Measurements from ENCODE around the gene WBP1.

Gene WBP1

GRCh38 chr2:74504591-74504990 is 46.4 kb downstream of the WBP1 start:
- TF ChIP-seq, protein P1, sequence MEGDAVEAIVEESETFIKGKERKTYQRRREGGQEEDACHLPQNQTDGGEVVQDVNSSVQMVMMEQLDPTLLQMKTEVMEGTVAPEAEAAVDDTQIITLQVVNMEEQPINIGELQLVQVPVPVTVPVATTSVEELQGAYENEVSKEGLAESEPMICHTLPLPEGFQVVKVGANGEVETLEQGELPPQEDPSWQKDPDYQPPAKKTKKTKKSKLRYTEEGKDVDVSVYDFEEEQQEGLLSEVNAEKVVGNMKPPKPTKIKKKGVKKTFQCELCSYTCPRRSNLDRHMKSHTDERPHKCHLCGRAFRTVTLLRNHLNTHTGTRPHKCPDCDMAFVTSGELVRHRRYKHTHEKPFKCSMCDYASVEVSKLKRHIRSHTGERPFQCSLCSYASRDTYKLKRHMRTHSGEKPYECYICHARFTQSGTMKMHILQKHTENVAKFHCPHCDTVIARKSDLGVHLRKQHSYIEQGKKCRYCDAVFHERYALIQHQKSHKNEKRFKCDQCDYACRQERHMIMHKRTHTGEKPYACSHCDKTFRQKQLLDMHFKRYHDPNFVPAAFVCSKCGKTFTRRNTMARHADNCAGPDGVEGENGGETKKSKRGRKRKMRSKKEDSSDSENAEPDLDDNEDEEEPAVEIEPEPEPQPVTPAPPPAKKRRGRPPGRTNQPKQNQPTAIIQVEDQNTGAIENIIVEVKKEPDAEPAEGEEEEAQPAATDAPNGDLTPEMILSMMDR (IDR thresholded peaks at IDR 0.05; ENCODE audit: insufficient read depth, low read length, poor library complexity, severe bottlenecking), result no peak
- no peak for TF ChIP-seq EZH2phosphoT487 (conservative IDR thresholded peaks at IDR 0.05; ENCODE audit: low read length)
- Histone ChIP-seq H3K4me2 (ENCODE audit: low read depth, low read length, poor library complexity, severe bottlenecking) (no peak overlapping the region), H3K36me3 (ENCODE audit: low read length) (no peaks in the 10 kb centered on the region), H3K9ac (ENCODE audit: low read length) (no peak overlapping the region), H3K9me2 (replicated peaks; ENCODE audit: insufficient read depth, low read length) (no peaks in the 10 kb centered on the region), H4K20me1 (ENCODE audit: low read depth, low read length) (no peaks in the 10 kb centered on the region), H3F3A (ENCODE audit: insufficient read depth) (peaks cover 4% of the 10 kb centered on the region; the same call in 1 of the 2 replicates), H3K4me3 (ENCODE audit: insufficient read depth, low read length, poor library complexity, severe bottlenecking) (no peak overlapping the region), H3K27ac (ENCODE audit: low read depth, low read length) (no peak overlapping the region), H3K27me3 (ENCODE audit: low read length) (no peaks in the 10 kb centered on the region), H3K79me2 (ENCODE audit: insufficient read depth, low read length) (0 out of 2 replicates have a peak, but pooled peaks cover 3% of the 10 kb centered on the region), H2AFZ (ENCODE audit: low read depth, low read length, severe bottlenecking) (no peak overlapping the region), H3K9me3 (ENCODE audit: insufficient read depth, low read length) (no peaks in the 10 kb centered on the region)

- H3K27me3 ChIP-seq (ENCODE audit: low read length), result no peaks in the 10 kb centered on the region
- no peak overlapping the region for H3K27ac ChIP-seq (ENCODE audit: low read depth, low read length)
- no peak overlapping the region for H3K4me3 ChIP-seq (ENCODE audit: insufficient read depth, low read length, poor library complexity, severe bottlenecking)
- no peak overlapping the region for H3K9ac ChIP-seq (ENCODE audit: low read length)
- no peaks in the 10 kb centered on the region for H3K36me3 ChIP-seq (ENCODE audit: low read length)
- H2AFZ ChIP-seq (ENCODE audit: low read depth, low read length, severe bottlenecking), result no peak overlapping the region
- 0 out of 2 replicates have a peak, but pooled peaks cover 3% of the 10 kb centered on the region for H3K79me2 ChIP-seq (ENCODE audit: insufficient read depth, low read length)
- peaks cover 4% of the 10 kb centered on the region; the same call in 1 of the 2 replicates for H3F3A ChIP-seq (ENCODE audit: insufficient read depth)
- no peaks in the 10 kb centered on the region for H3K9me3 ChIP-seq (ENCODE audit: insufficient read depth, low read length)
- H3K4me2 ChIP-seq (ENCODE audit: low read depth, low read length, poor library complexity, severe bottlenecking), result no peak overlapping the region
- no peak for TF ChIP-seq EZH2phosphoT487 (conservative IDR thresholded peaks at IDR 0.05; ENCODE audit: low read length)
- TF ChIP-seq, protein P1 (IDR thresholded peaks at IDR 0.05; ENCODE audit: insufficient read depth, low read length, poor library complexity, severe bottlenecking), result no peak
- no peaks in the 10 kb centered on the region for H3K9me2 ChIP-seq (replicated peaks; ENCODE audit: insufficient read depth, low read length)
- no peaks in the 10 kb centered on the region for H4K20me1 ChIP-seq (ENCODE audit: low read depth, low read length)
Observed at GRCh38 chr2:74505448-74506246, 47.4 kb downstream of the WBP1 start.

GRCh38 chr2:74507145-74507925 is 49.1 kb downstream of the WBP1 start, which contains the start of gene PCGF1:
PCGF1 (minus strand) TSS chr2:74507695; CDS start chr2:74507668, 27 bp downstream.
- Histone ChIP-seq H3F3A (ENCODE audit: insufficient read depth) (peaks cover 4% of the 10 kb centered on the region; the same call in 1 of the 2 replicates), H3K4me2 (ENCODE audit: low read depth, low read length, poor library complexity, severe bottlenecking) (peak within 1 kb of the TSS; percentile 66), H3K4me3 (ENCODE audit: insufficient read depth, low read length, poor library complexity, severe bottlenecking) (peak within 1 kb of the TSS; percentile 70), H3K9me2 (replicated peaks; ENCODE audit: insufficient read depth, low read length) (no peaks in the 10 kb centered on the region), H3K27ac (ENCODE audit: low read depth, low read length) (peak within 1 kb of the TSS; percentile 90), H3K36me3 (ENCODE audit: low read length) (no peaks in the 10 kb centered on the region), H3K9me3 (ENCODE audit: insufficient read depth, low read length) (no peaks in the 10 kb centered on the region), H2AFZ (ENCODE audit: low read depth, low read length, severe bottlenecking) (peak within 1 kb of the TSS; percentile 98), H3K9ac (ENCODE audit: low read length) (peak within 1 kb of the TSS; percentile 68), H3K79me2 (ENCODE audit: insufficient read depth, low read length) (0 out of 2 replicates have a peak, but pooled peaks cover 3% of the 10 kb centered on the region), H4K20me1 (ENCODE audit: low read depth, low read length) (no peaks in the 10 kb centered on the region), H3K27me3 (ENCODE audit: low read length) (no peaks in the 10 kb centered on the region)
- TF ChIP-seq, protein P1 (IDR thresholded peaks at IDR 0.05; ENCODE audit: insufficient read depth, low read length, poor library complexity, severe bottlenecking), result peak; percentile 68
- TF ChIP-seq EZH2phosphoT487 (conservative IDR thresholded peaks at IDR 0.05; ENCODE audit: low read length), result no peak

Measured in SU-DHL-6 (cell line).